HepG2 (cell line): ENCODE results near the gene ANO9. TPM values are rescaled to one million over a fixed set of nuclear protein-coding genes. Genes with fewer than 3 reads are reported as not detected.
A peak's percentile ranks its signal among the peaks of the same experiment; 100 is the strongest.

ENCODE experiments used
- GLI4 ChIP-seq: sonication (generic); formaldehyde crosslinking; IDR thresholded peaks from 2 replicates; pipeline ENCODE4 v1.5.1; 2020; ENCODE audit warnings: missing genetic modification reagents, mild to moderate bottlenecking, moderate library complexity, borderline replicate concordance
- KDM3A ChIP-seq: IDR thresholded peaks from 2 replicates; pipeline ENCODE4 v1.6.1; 2018; ENCODE audit warnings: low read depth, missing compliant biosample characterization
- NBN ChIP-seq: fragments of 450-650 bp; conservative IDR thresholded peaks from 2 replicates; pipeline ENCODE4 v1.6.1; 2017
- PHF8 ChIP-seq: sonication (generic); formaldehyde crosslinking; IDR thresholded peaks from 2 replicates; pipeline ENCODE4 v1.5.0; 2020; ENCODE audit warnings: missing genetic modification reagents
- PITX1 ChIP-seq: sonication (generic); formaldehyde crosslinking; IDR thresholded peaks from 2 replicates; pipeline ENCODE4 v1.5.1; 2020; ENCODE audit warnings: mild to moderate bottlenecking, missing genetic modification reagents
- SMAD9 ChIP-seq: sonication (generic); formaldehyde crosslinking; IDR thresholded peaks from 2 replicates; pipeline ENCODE4 v1.5.1; 2020; ENCODE audit warnings: mild to moderate bottlenecking, missing genetic modification reagents
- SP4 ChIP-seq: sonication (generic); formaldehyde crosslinking; IDR thresholded peaks from 2 replicates; pipeline ENCODE4 v1.8.1; 2023; ENCODE audit warnings: mild to moderate bottlenecking, missing genetic modification reagents
- ZFP62 ChIP-seq: sonication (generic); formaldehyde crosslinking; IDR thresholded peaks from 2 replicates; pipeline ENCODE4 v1.4.0; 2020; ENCODE audit warnings: missing genetic modification reagents
- ZFX ChIP-seq: sonication (generic); formaldehyde crosslinking; IDR thresholded peaks from 2 replicates; pipeline ENCODE4 v1.4.0; 2020; ENCODE audit warnings: mild to moderate bottlenecking, low read depth, missing genetic modification reagents, moderate library complexity
- ZNF12 ChIP-seq: sonication (generic); formaldehyde crosslinking; IDR thresholded peaks from 2 replicates; pipeline ENCODE4 v1.5.0; 2020; ENCODE audit warnings: missing genetic modification reagents
- ZNF563 ChIP-seq: sonication (generic); formaldehyde crosslinking; IDR thresholded peaks from 2 replicates; pipeline ENCODE4 v1.8.0; 2022; ENCODE audit warnings: mild to moderate bottlenecking, moderate library complexity, missing genetic modification reagents
- ZNF766 ChIP-seq: sonication (generic); formaldehyde crosslinking; IDR thresholded peaks from 2 replicates; pipeline ENCODE4 v1.5.0; 2020; ENCODE audit warnings: missing genetic modification reagents, borderline replicate concordance
- ZNF816 ChIP-seq: sonication (generic); formaldehyde crosslinking; IDR thresholded peaks from 2 replicates; pipeline ENCODE4 v1.8.0; 2022; ENCODE audit warnings: missing genetic modification reagents, mild to moderate bottlenecking, borderline replicate concordance
- ZNF883 ChIP-seq: sonication (generic); formaldehyde crosslinking; IDR thresholded peaks from 2 replicates; pipeline ENCODE4 v1.5.1; 2020; ENCODE audit warnings: mild to moderate bottlenecking, missing genetic modification reagents; ENCODE audit errors: not compliant biosample characterization
- polyA plus RNA-seq, 8 experiments: library from polyadenylated mRNA; depleted of rRNA in 3 of 8; stranded (reverse) in 7 of 8; unstranded in 1 of 8; fragments of >200 nt; fragmentation: Illumina TruSeq in 4 of 8; extraction: Trizol in 4 of 8; gene quantifications; 2 replicates each; pipeline versions ENCODE4 v1.2.1 to v1.2.3, GENCODE V29; 2011 to 2016; ENCODE audit warnings: low read depth in 4 of 8, missing spikeins in 1 of 8, mixed read lengths in 1 of 8; ENCODE audit not compliant: insufficient read depth in 1 of 8
- total RNA-seq, 5 experiments: library from RNA; depleted of rRNA; stranded (reverse); fragments of >200 nt; fragmentation: Illumina TruSeq; extraction: Trizol; gene quantifications; 2 replicates each; pipeline ENCODE4 v1.2.3, GENCODE V29; 2016; ENCODE audit warnings: low read depth in 1 of 5
- TF ChIP-seq, protein P1 (sequence below): sonication (generic); formaldehyde crosslinking; IDR thresholded peaks from 2 replicates; pipeline ENCODE4 v1.4.0; 2020; ENCODE audit warnings: missing genetic modification reagents
- TF ChIP-seq, protein P2 (sequence below): sonication (generic); formaldehyde crosslinking; IDR thresholded peaks from 2 replicates; pipeline ENCODE4 v1.5.0; 2020; ENCODE audit warnings: mild to moderate bottlenecking, missing genetic modification reagents, borderline replicate concordance
- TF ChIP-seq, protein P3 (sequence below), 2 experiments: sonication (generic) in 1 of 2; formaldehyde crosslinking in 1 of 2; IDR thresholded peaks; 2 replicates each; pipeline versions ENCODE4 v1.4.0 to v1.6.1; 2018 to 2020; ENCODE audit warnings: missing genetic modification reagents in 2 of 2, borderline replicate concordance in 1 of 2, low read depth in 1 of 2, mild to moderate bottlenecking in 1 of 2, missing biosample characterization in 1 of 2

Gene ANO9
- total and polyA plus RNA-seq, 2 of the 13 experiments (the other 11 are each of a cell fraction or from before 2014, with no cell fraction given) = 8.9 to 14.3 TPM

DNA sequence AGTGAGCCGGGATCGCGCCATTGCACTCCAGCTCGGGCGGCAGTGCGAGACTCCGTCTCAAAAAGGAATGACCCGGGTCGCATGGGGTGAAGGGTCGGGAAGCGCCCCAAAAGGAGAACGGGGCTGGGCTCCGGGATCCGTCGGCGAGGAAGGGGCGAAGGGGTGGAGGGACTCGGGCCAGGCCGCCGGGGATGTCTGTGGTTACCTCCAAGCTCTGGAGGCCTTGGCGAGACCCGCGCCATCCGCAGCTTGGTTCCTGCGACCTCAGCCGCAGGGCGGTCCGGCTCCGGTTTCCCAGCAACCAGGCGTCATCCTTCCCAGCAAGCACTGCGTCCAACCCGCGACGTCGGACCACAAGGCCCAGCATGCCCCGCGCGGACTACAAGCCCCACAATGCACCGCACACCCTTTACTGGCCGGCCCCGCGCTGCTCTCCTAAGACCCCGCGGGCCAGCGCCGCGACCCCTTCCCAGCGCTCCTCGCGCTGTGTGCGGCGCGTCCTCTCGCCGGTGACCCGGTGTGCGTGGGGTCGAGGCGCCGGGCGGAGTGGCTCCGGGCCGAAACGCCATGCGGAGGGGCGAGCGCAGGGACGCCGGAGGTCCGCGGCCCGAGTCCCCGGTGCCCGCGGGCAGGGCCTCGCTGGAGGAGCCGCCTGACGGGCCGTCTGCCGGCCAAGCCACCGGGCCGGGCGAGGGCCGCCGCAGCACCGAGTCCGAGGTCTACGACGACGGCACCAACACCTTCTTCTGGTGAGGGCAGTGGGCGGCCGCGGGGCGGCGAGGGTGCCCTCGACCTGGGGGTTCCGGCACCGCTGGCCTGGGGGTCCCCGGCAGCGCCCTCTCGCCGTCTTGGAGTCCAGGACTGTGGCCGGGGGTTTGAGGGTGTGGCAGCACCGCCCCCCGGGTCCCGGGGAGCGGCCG is 8.3 kb upstream of the ANO9 start, which contains the start of gene PTDSS2 (continued):
- TF ChIP-seq SMAD9 (0 out of 2 replicates have a peak, but pooled peaks have one; percentile 31), GLI4 (no peak), ZNF766 (CRISPR knock-in tag) (peak; percentile 66; the same call in 1 of the 2 replicates), NBN (no peak), ZFX (peak; percentile 96), ZNF883 (peak; percentile 21), ZFP62 (CRISPR knock-in tag) (peak; percentile 97; the same call in 1 of the 2 replicates), ZNF12 (CRISPR knock-in tag) (no peak), KDM3A (0 out of 2 replicates have a peak, but pooled peaks have one; percentile 27), ZNF816 (CRISPR knock-in tag) (peak; percentile 52; the same call in 1 of the 2 replicates), ZNF563 (CRISPR knock-in tag) (peak; percentile 75), PHF8 (CRISPR knock-in tag) (peak; percentile 79), SP4 (peak; percentile 83; the same call in 1 of the 2 replicates), PITX1 (CRISPR knock-in tag) (peak; percentile 68; the same call in 1 of the 2 replicates)
- TF ChIP-seq, protein P1, sequence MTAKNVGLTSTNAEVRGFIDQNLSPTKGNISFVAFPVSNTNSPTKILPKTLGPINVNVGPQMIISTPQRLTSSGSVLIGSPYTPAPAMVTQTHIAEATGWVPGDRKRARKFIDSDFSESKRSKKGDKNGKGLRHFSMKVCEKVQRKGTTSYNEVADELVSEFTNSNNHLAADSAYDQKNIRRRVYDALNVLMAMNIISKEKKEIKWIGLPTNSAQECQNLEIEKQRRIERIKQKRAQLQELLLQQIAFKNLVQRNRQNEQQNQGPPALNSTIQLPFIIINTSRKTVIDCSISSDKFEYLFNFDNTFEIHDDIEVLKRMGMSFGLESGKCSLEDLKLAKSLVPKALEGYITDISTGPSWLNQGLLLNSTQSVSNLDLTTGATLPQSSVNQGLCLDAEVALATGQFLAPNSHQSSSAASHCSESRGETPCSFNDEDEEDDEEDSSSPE = peak; percentile 80
- TF ChIP-seq, protein P2, sequence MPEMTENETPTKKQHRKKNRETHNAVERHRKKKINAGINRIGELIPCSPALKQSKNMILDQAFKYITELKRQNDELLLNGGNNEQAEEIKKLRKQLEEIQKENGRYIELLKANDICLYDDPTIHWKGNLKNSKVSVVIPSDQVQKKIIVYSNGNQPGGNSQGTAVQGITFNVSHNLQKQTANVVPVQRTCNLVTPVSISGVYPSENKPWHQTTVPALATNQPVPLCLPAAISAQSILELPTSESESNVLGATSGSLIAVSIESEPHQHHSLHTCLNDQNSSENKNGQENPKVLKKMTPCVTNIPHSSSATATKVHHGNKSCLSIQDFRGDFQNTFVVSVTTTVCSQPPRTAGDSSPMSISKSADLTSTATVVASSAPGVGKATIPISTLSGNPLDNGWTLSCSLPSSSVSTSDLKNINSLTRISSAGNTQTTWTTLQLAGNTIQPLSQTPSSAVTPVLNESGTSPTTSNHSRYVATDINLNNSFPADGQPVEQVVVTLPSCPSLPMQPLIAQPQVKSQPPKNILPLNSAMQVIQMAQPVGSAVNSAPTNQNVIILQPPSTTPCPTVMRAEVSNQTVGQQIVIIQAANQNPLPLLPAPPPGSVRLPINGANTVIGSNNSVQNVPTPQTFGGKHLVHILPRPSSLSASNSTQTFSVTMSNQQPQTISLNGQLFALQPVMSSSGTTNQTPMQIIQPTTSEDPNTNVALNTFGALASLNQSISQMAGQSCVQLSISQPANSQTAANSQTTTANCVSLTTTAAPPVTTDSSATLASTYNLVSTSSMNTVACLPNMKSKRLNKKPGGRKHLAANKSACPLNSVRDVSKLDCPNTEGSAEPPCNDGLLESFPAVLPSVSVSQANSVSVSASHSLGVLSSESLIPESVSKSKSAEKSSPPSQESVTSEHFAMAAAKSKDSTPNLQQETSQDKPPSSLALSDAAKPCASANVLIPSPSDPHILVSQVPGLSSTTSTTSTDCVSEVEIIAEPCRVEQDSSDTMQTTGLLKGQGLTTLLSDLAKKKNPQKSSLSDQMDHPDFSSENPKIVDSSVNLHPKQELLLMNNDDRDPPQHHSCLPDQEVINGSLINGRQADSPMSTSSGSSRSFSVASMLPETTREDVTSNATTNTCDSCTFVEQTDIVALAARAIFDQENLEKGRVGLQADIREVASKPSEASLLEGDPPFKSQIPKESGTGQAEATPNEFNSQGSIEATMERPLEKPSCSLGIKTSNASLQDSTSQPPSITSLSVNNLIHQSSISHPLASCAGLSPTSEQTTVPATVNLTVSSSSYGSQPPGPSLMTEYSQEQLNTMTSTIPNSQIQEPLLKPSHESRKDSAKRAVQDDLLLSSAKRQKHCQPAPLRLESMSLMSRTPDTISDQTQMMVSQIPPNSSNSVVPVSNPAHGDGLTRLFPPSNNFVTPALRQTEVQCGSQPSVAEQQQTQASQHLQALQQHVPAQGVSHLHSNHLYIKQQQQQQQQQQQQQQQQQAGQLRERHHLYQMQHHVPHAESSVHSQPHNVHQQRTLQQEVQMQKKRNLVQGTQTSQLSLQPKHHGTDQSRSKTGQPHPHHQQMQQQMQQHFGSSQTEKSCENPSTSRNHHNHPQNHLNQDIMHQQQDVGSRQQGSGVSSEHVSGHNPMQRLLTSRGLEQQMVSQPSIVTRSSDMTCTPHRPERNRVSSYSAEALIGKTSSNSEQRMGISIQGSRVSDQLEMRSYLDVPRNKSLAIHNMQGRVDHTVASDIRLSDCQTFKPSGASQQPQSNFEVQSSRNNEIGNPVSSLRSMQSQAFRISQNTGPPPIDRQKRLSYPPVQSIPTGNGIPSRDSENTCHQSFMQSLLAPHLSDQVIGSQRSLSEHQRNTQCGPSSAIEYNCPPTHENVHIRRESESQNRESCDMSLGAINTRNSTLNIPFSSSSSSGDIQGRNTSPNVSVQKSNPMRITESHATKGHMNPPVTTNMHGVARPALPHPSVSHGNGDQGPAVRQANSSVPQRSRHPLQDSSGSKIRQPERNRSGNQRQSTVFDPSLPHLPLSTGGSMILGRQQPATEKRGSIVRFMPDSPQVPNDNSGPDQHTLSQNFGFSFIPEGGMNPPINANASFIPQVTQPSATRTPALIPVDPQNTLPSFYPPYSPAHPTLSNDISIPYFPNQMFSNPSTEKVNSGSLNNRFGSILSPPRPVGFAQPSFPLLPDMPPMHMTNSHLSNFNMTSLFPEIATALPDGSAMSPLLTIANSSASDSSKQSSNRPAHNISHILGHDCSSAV (CRISPR knock-in tag) = no peak
- TF ChIP-seq, protein P3, sequence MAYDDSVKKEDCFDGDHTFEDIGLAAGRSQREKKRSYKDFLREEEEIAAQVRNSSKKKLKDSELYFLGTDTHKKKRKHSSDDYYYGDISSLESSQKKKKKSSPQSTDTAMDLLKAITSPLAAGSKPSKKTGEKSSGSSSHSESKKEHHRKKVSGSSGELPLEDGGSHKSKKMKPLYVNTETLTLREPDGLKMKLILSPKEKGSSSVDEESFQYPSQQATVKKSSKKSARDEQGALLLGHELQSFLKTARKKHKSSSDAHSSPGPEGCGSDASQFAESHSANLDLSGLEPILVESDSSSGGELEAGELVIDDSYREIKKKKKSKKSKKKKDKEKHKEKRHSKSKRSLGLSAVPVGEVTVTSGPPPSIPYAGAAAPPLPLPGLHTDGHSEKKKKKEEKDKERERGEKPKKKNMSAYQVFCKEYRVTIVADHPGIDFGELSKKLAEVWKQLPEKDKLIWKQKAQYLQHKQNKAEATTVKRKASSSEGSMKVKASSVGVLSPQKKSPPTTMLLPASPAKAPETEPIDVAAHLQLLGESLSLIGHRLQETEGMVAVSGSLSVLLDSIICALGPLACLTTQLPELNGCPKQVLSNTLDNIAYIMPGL (CRISPR knock-in tag; IDR thresholded peaks at IDR 0.05; ENCODE audit: borderline replicate concordance in 1 of 2, low read depth in 1 of 2) = peak; percentile 68 to 91
